Measurements from ENCODE around the gene BRF1.

The BRF1 gene

DNA sequence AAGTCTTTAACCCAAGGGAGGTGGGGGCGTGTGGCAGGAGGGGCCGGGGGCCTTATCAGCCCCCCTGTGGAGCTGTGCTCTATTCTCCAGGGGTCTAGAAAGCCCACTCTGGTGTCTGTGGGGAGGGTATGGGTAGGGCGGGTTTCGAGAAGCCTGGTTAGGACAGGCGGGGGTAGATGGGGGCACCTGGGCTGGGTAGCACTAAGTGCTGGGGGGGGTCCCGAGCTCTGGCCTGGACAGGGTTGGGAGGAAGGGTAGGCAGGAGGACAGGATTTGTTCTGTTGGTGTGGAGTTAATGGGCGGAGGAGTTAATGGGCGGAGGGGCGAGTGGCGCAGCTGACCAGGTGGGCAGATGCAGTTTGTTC, 15.8 kb upstream of the BRF1 start:
- Histone ChIP-seq H2AFZ (ENCODE audit: low read depth, low read length) (no peak overlapping the region), H3K27me3 (ENCODE audit: insufficient read depth, low read length) (no peaks in the 10 kb centered on the region), H3K4me1 (ENCODE audit: insufficient read depth, low read length) (peaks cover 16% of the 10 kb centered on the region), H3K9me3 (ENCODE audit: low read length) (no peaks in the 10 kb centered on the region), H3K36me3 (ENCODE audit: insufficient read depth, low read length) (no peaks in the 10 kb centered on the region), H3K4me3 (ENCODE audit: low read length) (no peak overlapping the region)

DNA sequence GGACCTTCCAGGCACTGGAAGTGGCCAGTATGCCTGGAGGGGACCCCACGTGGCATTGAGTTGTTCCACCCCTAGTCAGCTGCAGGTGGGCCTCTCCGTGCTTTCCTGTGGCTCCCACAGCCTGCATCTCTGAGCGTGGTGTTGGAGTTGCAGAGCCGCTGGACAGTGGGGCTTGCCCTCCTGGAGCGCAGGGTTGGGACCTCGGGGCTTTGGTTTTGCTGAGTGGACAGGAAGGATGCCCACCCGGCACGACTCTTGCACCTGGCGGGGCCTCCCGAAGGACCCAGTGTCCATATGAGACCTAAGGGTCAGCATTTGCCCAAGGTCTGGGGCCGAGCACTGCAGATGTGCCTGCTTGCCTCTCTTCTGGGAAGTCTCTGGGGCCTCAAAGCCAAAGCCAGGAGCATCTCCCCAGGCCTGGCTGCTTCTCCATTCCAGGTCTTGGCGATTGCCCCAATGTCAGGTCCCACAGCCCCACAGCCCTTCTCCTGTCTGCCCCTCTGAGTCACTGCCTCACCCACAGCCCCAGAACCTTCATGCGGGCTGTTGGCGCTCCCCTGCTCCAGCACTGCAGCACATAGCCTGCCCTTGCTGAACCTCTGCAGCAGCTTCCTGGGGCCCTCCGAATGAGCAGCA, 15.3 kb upstream of the BRF1 start:
- H3K27me3 ChIP-seq (ENCODE audit: insufficient read depth, low read length), result no peaks in the 10 kb centered on the region
- peak overlapping the region; percentile 72 for H3K4me3 ChIP-seq (ENCODE audit: low read length)
- H3K9me3 ChIP-seq (ENCODE audit: low read length), result no peaks in the 10 kb centered on the region
- H2AFZ ChIP-seq (ENCODE audit: low read depth, low read length), result no peak overlapping the region
- H3K36me3 ChIP-seq (ENCODE audit: insufficient read depth, low read length), result no peaks in the 10 kb centered on the region
- H3K4me1 ChIP-seq (ENCODE audit: insufficient read depth, low read length), result peaks cover 16% of the 10 kb centered on the region

DNA sequence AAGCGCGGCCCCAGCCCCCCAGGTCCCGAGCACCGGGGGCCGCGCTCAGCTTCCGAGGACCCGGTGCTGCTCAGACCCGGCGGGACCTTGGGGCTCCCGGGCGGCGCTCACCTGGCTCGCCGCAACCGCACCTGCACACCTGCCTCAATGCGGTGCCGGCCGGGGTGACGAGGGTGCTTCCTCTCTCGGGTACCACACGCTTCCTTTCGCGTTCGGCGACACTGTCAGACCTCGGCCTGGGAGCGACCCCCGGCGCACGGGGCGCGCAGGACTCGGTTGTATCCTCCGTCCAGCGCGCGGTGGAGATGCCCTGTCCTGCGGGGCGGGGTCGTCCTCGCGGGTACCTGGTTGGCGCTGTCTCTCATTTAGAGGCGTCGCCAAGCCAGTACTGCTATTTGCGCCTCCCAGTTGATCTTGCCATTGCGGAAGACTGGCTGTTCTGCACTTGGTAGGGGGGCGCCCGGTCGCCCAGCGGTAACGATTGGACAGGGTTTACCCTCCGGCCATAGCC, 14.5 kb upstream of the BRF1 start:
- H3K27me3 ChIP-seq (ENCODE audit: insufficient read depth, low read length), result no peaks in the 10 kb centered on the region
- peaks cover 16% of the 10 kb centered on the region for H3K4me1 ChIP-seq (ENCODE audit: insufficient read depth, low read length)
- H3K4me3 ChIP-seq (ENCODE audit: low read length), result peak overlapping the region; percentile 72
- H3K36me3 ChIP-seq (ENCODE audit: insufficient read depth, low read length), result no peaks in the 10 kb centered on the region
- no peaks in the 10 kb centered on the region for H3K9me3 ChIP-seq (ENCODE audit: low read length)
- no peak overlapping the region for H2AFZ ChIP-seq (ENCODE audit: low read depth, low read length)

DNA sequence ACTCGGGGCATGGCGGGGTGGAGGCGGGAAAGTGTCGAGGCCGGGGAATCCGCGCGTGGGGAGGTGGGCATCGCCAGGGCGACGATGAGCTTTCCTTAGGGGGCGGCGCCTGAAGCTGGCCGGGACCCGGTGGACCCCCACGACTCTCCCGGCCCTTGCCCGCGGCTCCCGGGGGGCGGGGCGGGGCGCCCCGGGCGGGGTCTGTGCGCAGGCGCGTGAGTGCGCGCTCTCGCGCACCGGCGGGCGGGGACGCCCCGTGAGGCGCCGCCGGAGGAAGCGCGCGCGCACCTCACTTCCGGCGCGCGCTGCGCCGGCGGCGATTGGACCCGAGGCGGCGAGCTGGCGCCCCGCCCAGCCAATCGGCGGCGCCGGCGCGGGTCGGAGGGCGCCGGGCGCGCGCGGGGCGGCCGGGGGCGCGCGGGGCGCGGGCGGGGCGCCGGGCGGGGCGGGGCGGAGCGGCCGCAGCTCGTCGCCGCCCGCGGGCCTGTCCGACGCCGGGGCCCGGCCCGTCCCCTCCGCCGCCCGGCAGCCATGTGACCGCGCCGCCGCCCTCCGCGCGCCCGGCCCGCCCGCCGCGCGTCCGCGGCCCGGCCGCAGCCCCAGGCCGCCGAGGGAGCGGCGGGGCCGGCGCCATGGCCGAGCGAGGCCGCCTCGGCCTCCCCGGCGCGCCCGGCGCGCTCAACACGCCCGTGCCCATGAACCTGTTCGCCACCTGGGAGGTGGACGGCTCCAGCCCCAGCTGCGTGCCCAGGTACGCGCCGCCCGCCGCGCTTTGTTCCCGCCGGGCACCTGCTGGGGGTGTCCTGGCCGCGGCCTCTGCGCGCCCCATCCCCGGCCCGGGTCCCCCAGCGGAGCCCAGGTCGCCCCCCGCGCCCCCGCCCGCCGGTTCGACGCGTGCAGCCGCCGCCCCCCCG, 13.7 kb upstream of the BRF1 start, which contains the start of gene PACS2:
Gene PACS2 (plus strand): TSS at position 462 of the 914 bp plus-strand sequence. CDS start 171 bp downstream, at position 633.
- peak within 1 kb of the TSS; percentile 72 for H3K4me3 ChIP-seq (ENCODE audit: low read length)
- no peaks in the 10 kb centered on the region for H3K9me3 ChIP-seq (ENCODE audit: low read length)
- no peaks in the 10 kb centered on the region for H3K36me3 ChIP-seq (ENCODE audit: insufficient read depth, low read length)
- no peaks in the 10 kb centered on the region for H3K27me3 ChIP-seq (ENCODE audit: insufficient read depth, low read length)
- peak within 1 kb of the TSS; percentile 30 for H2AFZ ChIP-seq (ENCODE audit: low read depth, low read length)
- peaks cover 16% of the 10 kb centered on the region for H3K4me1 ChIP-seq (ENCODE audit: insufficient read depth, low read length)

DNA sequence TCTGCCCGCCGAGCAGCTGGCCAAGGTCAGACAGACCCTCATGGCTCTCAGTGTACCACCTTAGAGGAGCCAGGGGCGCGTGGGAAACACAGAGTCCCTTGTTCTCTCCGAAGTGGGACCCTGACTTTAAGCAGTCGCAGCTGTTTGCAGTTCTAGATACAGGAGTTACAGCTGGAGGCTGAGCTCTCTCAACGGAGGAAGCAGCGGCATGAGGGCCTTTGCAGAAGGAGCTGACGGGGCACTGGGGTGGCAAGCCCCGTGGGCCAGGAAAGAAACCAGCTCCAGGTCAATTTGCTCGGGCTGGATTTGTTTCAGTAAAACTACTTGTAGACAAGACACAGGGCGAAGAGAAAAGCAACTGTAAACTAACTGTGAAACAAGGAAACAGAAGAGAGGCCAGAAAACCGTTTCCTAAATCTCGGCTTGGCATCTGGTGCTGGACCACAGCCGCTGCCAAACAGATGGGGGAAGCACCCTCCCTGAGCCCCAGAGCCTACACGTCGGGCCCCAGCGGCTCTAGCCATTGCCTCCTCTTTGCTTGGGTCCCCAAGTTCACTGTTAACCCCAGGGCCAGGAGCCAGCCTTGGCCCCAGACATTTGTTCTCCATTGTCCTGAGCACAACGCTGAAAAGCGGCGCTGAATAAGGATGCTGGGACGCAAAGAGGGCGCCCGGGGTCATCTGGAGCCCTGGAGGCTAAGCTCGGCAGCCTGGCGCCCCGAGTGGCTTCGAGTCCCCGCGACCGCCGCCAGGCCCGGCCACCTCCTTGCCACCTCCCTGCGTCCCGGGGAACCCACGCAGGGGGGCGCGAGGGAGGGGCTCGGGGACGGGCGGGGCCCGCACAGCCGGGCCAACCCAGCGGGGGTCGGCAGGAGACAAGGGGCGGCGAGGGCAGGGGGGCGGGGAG, 12.8 kb upstream of the BRF1 start:
- no peaks in the 10 kb centered on the region for H3K9me3 ChIP-seq (ENCODE audit: low read length)
- peak overlapping the region; percentile 50 for H3K4me3 ChIP-seq (ENCODE audit: low read length)
- no peaks in the 10 kb centered on the region for H3K36me3 ChIP-seq (ENCODE audit: insufficient read depth, low read length)

DNA sequence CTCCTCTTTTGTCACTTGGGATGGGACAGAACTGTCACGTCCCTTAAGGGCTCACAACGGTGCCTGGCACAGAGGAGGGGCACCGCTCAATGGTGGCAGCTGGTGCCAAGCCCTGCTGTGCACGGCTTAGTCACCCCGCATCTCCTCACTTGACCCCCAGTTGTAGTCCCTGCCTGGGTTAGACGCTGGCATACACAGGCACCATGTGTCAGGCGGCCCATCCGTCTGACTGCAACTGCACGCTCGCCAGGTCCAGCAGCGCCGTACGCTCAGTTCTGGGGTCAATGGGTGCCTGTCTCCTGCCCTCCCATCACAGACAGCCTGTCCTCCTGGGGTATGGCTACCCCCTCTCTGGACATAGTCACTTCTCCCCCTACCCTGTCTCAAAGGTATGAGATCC, 12.2 kb upstream of the BRF1 start:
- peaks cover 16% of the 10 kb centered on the region for H3K4me1 ChIP-seq (ENCODE audit: insufficient read depth, low read length)
- H3K9me3 ChIP-seq (ENCODE audit: low read length), result no peaks in the 10 kb centered on the region
- no peaks in the 10 kb centered on the region for H3K27me3 ChIP-seq (ENCODE audit: insufficient read depth, low read length)
- no peak overlapping the region for H2AFZ ChIP-seq (ENCODE audit: low read depth, low read length)
- no peak overlapping the region for H3K4me3 ChIP-seq (ENCODE audit: low read length)
- H3K36me3 ChIP-seq (ENCODE audit: insufficient read depth, low read length), result no peaks in the 10 kb centered on the region

More for the DNA sequence above, 12.8 kb upstream of the BRF1 start:
- Histone ChIP-seq H3K4me1 (ENCODE audit: insufficient read depth, low read length) (peaks cover 16% of the 10 kb centered on the region), H3K27me3 (ENCODE audit: insufficient read depth, low read length) (no peaks in the 10 kb centered on the region), H2AFZ (ENCODE audit: low read depth, low read length) (peak overlapping the region; percentile 30)

DNA sequence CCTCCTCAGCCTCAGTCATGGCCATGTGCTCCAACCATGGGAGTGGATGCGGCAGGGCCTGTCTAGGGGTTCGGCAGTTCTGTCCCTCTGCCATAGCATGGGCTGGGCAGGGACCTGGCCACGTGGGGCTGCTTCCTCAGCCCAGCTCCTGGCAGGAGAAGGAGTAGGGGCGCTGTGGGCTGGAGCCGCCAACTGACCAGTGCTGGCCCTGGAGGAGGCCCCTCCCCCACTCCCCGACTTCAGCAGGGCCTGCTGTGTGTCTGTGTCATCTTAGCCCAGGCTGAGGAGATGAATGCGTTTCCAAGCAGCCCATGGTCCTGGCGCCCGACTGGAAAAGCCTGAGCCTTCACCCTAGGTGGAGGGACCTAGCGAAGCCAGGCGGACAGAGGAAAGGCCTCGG, 11.0 kb upstream of the BRF1 start:
- peaks cover 16% of the 10 kb centered on the region for H3K4me1 ChIP-seq (ENCODE audit: insufficient read depth, low read length)
- no peaks in the 10 kb centered on the region for H3K36me3 ChIP-seq (ENCODE audit: insufficient read depth, low read length)
- no peak overlapping the region for H3K4me3 ChIP-seq (ENCODE audit: low read length)
- H2AFZ ChIP-seq (ENCODE audit: low read depth, low read length), result no peak overlapping the region
- no peaks in the 10 kb centered on the region for H3K9me3 ChIP-seq (ENCODE audit: low read length)
- H3K27me3 ChIP-seq (ENCODE audit: insufficient read depth, low read length), result no peaks in the 10 kb centered on the region

DNA sequence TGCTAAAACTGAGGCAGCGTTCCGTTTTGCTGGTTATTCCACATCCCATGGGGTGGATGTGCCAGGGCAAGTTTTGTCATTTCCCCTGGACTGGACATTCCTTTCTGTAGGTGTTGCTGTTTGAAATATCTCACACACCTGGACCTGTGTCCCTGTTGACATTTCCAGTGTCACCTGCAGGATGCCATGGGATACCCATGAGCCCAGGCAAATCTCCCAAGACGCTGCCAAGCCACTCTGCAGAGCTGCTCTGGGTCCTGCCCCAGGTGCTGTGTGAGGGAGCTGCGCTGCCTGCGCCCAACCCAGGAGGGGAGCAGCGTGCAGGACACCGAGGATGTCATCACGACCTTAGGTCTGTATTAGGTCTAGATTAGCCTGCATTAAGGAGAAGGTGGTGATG, 8.6 kb upstream of the BRF1 start:
- Histone ChIP-seq H2AFZ (ENCODE audit: low read depth, low read length) (no peak overlapping the region), H3K4me3 (ENCODE audit: low read length) (no peak overlapping the region), H3K4me1 (ENCODE audit: insufficient read depth, low read length) (peaks cover 6% of the 10 kb centered on the region), H3K36me3 (ENCODE audit: insufficient read depth, low read length) (no peaks in the 10 kb centered on the region), H3K27me3 (ENCODE audit: insufficient read depth, low read length) (no peaks in the 10 kb centered on the region), H3K9me3 (ENCODE audit: low read length) (no peaks in the 10 kb centered on the region)

DNA sequence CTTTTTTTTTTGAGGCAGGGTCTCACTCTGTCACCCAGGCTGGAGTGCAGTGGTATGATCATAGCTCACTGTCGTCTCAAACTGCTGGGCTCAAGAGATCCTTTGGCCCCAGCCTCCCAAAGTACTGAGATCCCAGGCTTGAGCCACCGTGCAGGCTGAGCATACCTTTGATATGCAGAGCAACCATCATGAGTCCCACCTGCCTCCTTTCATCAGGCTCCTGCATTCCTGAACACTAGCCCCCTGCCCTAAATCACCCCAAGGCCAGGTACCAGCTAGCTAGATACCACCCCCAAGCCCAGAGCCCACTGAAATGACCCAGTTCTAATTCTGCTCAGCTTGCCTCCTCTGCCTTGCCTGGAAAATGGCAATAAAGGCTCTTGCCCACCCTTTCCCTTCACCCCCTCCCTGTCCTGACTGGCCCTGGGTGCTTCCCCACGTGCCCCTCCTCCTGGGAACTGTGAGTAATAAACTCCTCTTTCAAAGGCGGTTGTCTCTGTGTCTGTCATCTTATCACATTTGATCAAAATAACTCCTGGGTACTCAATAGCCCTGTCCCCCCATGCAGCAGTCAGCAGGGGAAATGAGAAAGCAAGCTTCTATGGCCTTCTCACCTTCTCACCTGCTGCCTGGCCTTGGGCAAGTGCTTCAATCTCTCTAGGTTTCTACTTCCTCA, 6.4 kb upstream of the BRF1 start:
- Histone ChIP-seq H2AFZ (ENCODE audit: low read depth, low read length) (no peak overlapping the region), H3K36me3 (ENCODE audit: insufficient read depth, low read length) (no peaks in the 10 kb centered on the region), H3K4me1 (ENCODE audit: insufficient read depth, low read length) (no peaks in the 10 kb centered on the region), H3K27me3 (ENCODE audit: insufficient read depth, low read length) (no peaks in the 10 kb centered on the region), H3K4me3 (ENCODE audit: low read length) (no peak overlapping the region), H3K9me3 (ENCODE audit: low read length) (no peaks in the 10 kb centered on the region)

DNA sequence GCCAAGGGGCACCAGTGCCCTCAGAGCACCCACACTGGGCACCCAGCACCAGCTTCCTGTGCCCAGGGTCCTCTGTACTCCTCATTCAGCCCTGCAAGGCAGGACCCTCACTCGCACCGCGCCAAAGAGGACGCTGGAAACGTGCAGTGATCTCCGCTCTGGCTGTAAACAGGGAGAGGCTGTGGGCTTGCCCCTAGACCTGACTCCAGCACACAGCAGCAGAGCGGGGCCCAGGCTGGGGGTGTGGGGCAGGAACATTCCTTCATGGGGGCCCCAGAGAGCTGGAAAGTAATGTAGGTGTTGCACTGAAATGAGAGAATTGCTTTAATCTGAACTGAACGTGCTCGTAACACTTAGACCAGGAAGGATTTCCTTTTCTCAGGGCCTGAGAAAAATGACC, 5.0 kb upstream of the BRF1 start:
- Histone ChIP-seq H3K4me3 (ENCODE audit: low read length) (no peak overlapping the region), H3K36me3 (ENCODE audit: insufficient read depth, low read length) (no peaks in the 10 kb centered on the region), H3K27me3 (ENCODE audit: insufficient read depth, low read length) (no peaks in the 10 kb centered on the region), H2AFZ (ENCODE audit: low read depth, low read length) (no peak overlapping the region), H3K9me3 (ENCODE audit: low read length) (no peaks in the 10 kb centered on the region), H3K4me1 (ENCODE audit: insufficient read depth, low read length) (no peaks in the 10 kb centered on the region)

DNA sequence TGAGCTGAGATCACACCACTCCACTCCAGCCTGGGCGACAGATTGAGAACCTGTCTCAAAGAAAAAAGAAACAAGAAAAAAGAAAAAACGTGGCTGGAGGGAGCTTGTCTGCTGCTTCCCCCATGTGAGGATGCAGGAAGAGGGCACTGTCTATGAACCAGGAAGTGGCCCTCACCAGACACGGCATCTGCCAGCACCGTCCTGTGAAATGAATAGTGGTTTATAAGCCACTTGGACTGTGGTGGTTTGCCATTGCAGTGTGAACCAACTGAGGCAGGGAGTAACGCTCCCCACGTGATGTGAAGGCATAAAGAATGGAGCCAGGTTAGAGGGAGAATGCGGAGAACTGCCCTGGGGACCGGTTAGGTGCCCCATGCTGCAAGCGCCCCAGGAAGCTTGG, 4.5 kb upstream of the BRF1 start:
- no peak overlapping the region for H2AFZ ChIP-seq (ENCODE audit: low read depth, low read length)
- no peaks in the 10 kb centered on the region for H3K9me3 ChIP-seq (ENCODE audit: low read length)
- H3K36me3 ChIP-seq (ENCODE audit: insufficient read depth, low read length), result no peaks in the 10 kb centered on the region
- H3K27me3 ChIP-seq (ENCODE audit: insufficient read depth, low read length), result no peaks in the 10 kb centered on the region
- H3K4me1 ChIP-seq (ENCODE audit: insufficient read depth, low read length), result no peaks in the 10 kb centered on the region
- H3K4me3 ChIP-seq (ENCODE audit: low read length), result no peak overlapping the region

DNA sequence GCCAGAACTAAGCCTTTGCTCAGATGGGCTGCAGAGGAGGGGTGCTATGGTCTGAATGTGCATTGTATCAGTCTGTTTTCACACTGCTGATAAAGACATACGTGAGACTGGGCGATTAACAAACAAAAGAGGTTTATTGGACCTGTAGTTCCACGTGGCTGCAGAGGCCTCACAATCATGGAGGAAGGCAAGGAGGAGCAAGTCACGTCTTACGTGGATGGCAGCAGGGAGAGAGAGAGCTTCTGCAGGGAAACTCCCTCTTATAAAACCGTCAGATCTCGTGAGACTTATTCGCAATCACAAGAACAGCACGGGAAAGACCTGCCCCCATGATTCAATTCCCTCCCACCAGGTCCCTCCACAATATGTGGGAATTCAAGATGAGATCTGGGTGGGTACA, 3.8 kb upstream of the BRF1 start:
- Histone ChIP-seq H3K27me3 (ENCODE audit: insufficient read depth, low read length) (no peaks in the 10 kb centered on the region), H2AFZ (ENCODE audit: low read depth, low read length) (no peak overlapping the region), H3K9me3 (ENCODE audit: low read length) (no peaks in the 10 kb centered on the region), H3K36me3 (ENCODE audit: insufficient read depth, low read length) (no peaks in the 10 kb centered on the region), H3K4me3 (ENCODE audit: low read length) (no peak overlapping the region), H3K4me1 (ENCODE audit: insufficient read depth, low read length) (peaks cover 4% of the 10 kb centered on the region)
